Measurements from ENCODE around the gene PUS1. TPM values are rescaled to one million over a fixed set of nuclear protein-coding genes. Genes with fewer than 3 reads are reported as not detected.
"Not testable (repeated sequence)": the region's sequence is repeated elsewhere in the genome, so short reads cannot be mapped to it uniquely, and the experiment has no call there.

PUS1 gene
- polyA plus RNA-seq, 3 donors = 19.1 to 25.1 (median 22.1) TPM

DNA sequence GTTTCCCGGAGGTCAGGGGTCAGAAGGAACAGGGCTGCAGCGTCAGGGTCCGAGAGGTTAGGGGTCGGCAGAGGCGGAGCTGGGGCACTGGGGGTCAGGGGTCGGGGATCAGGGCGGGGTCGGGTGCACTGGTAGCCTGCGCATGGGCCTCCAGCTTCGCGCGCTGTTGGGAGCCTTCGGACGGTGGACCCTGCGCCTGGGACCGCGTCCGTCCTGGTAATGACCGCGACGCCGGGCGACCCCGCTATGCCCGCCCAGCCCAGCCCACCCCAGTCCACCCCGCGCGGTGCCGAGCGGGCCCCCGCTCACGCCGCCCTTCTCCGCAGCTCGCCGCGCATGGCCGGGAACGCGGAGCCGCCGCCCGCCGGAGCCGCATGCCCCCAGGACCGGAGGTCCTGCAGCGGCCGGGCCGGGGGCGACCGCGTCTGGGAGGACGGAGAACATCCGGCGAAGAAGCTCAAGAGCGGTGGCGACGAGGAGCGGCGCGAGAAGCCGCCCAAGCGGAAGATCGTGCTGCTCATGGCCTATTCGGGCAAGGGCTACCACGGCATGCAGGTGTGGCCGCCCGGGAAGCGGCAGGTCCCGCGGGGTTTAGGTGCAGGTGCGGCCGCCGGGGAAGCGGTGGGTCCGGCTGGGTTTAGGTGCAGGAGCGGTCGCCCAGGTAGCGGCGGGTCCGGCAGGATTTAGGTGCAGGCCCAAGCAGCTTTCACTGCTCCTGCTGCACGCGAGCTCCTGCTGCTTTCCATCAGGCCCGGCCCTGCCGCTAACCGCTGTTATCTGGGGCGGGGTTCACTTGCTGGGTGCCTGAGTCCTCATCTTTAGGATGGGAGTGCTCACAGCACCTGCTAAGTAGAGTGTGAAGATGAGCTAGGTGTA is 743 bp downstream of the PUS1 start:
- no peak for DNase-seq

DNA sequence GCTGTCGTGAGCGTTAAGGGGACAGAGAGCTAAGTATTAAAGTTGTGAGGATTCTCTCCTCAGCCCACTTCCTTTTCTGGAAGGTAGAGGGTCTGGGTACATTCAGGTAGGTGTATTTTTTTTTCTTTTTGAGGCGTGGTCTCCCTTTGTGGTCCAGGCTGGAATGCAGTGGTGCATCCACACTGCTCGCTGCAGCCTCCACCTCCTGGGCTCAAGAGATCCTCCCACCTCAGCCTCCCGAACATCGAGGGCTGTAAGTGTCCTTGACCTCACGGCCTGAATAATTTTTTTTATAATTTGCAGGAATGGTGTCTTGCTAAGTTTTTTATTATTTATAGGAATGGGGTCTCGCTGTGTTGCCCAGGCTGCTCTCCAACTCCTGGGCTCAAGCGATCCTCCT is 1.4 kb downstream of the PUS1 start:
- DNase-seq = no peak

DNA sequence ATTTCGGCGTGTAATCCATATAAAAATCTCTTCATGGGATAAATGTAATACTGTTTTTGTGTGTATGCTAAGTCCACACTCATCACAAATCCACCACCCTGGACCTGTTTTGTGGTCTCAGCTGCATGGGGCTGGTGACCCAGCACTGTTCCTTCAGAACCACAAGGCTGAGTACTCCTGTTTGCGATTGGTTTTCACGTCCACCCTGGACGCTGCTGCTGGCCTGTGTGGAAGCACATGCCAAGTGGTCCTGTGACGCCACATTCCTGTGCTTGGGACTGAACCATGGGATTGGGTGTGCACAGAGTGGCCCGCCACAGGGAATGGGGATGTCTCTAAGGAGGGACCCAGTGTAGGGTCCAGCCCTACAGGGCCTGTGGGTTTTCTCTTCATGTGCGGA is 4.3 kb downstream of the PUS1 start:
- no peak for DNase-seq

DNA sequence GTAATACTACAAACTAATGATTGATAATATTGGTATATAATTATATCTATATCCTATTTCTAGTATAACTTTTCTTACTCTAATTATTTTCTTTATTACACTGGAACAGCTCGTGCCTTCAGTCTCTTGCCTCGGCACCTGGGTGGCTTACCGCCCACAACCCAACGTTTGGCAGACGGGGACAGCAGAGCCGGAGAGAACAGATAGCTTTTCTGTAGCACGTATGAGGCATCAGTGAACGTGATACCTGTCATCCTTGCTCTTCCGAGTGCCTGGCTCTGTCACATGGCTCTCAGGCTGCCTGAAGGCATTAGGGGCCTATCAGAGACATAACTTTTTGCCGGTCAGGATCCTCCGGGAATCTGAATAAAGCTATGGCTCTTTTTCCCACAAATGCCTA is 5.5 kb downstream of the PUS1 start:
- no peak for DNase-seq

DNA sequence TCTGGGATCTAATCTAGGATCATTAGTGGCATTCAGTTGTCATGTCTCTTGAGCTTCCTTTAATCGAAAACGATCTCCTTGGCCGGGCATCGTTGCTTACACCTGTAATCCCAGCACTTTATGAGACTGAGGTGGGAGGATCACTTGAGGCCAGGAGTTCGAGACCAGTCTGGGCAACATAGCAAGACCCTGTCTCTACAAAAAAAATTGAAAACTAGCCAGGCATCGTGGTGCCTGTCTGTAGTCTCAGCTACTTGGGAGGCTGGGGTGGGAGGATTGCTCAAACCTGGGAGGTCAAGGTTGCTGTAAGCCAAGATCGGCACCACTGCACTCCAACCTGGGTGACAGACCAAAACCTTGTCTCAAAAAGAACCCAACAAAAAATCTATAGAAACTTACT is 9.0 kb downstream of the PUS1 start:
- DNase-seq = no peak

DNA sequence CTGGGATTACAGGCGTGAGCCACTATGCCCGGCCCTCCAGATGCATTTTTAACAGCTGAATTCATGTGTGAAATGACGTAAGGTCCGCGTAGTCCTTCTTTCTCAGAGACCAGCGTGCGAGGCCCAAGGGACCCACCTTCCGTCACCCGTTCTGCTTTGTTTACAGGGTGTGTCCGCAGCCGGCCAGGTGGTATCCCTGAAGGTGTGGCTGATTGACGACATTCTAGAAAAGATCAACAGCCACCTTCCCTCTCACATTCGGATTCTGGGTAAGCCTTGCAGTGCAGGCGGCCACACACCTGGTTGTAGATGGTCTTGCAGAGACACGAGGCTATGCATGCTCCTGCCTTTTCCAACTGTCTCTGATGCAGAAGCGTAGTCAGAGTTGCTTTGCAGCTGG is 9.9 kb downstream of the PUS1 start:
- no peak for DNase-seq

DNA sequence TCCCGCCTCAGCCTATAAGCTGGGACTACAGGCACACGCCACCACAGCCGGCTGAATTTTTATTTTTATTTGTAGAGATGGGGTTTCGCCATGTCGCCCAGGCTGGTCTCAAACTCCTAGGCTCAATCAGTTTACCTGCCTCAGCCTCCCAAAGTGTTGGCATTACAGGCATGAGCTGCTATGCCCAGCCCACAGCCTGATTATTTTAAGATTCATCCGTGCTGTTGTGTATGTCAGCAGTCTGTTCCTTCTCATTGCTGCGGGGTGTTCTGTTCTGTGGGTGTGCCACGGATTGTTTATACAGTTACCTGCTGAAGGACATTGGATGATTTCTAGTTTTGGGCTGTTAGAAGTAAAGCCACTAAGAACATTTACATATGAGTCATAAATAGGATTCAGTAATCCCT is 11.1 kb downstream of the PUS1 start:
- DNase-seq = no peak

DNA sequence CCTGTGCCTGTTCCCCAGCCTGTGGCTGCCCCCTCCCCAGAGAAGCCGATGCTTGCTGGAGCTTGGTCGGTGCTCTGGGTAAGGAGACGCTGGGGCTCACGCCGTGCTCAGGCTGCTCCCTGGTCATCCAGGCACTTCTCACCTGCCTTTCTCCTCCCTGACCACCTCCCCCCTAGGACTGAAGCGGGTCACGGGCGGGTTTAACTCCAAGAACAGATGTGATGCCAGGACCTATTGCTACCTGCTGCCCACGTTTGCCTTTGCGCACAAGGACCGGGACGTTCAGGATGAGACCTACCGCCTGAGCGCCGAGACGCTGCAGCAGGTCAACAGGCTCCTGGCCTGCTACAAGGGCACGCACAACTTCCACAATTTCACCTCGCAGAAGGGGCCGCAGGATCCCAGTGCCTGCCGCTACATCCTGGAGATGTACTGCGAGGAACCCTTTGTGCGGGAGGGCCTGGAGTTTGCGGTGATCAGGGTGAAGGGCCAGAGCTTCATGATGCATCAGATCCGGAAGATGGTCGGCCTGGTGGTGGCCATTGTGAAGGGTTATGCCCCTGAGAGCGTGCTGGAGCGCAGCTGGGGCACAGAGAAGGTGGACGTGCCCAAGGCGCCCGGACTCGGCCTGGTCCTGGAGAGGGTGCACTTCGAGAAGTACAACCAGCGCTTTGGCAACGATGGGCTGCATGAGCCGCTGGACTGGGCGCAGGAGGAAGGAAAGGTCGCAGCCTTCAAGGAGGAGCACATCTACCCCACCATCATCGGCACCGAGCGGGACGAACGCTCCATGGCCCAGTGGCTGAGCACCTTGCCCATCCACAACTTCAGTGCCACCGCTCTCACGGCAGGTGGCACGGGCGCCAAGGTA is 12.3 kb downstream of the PUS1 start:
- DNase-seq = no peak

DNA sequence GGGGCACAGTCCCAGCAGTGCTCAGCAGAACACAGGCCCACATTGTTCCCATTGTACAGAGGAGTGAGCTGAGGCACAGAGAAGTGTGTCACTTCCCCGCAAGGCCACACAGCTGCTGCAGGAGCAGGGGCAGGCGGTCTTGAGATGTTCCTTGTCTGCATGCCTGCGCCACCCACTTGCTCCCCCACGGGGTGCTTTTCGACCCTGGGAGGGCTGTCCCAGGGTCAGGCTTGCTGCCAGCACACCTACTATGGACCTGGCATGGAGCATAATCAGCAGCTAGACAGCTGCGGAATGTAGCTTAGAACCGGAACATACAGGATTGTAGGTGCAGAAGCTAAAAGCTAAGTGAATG is 12.9 kb downstream of the PUS1 start:
- no peak for DNase-seq

DNA sequence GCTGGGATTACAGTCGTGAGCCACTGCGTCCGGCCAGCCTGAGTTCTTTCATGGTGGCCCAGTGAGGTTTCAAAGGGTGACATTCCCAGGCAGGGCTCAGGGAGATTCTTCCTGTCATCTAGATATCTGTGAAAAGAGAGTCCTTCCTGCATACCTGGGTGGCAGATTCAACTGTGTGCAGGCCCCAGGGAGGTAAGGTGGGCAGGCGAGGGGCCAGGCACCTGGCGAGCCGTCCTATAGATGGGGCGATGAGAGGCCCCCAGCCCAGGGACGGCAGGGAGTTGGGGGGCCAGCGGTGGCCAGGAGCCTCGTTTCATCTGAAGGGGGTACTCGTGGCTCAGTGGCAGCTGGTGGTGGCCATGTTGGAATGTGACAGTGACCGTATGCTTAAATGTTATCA is 13.6 kb downstream of the PUS1 start:
- no peak for DNase-seq

DNA sequence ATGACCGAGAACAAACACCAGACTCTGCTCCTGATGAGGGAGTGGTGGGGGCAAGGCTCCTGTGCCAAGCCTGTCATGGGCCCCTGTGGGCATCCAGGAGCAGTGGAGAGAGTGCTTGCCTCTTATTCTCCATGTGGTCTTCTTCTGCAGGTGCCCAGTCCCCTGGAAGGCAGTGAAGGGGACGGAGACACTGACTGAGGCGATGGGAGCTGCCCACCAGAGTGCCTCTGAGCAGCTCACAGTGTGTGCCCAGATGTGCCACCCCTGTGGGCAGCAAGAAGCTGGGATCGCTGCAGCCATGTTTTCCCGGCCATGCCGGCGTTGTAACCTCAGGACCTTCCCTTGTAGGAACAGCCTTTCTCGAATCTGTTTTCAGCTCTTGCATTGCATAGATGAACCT is 14.3 kb downstream of the PUS1 start:
- no peak for DNase-seq

DNA sequence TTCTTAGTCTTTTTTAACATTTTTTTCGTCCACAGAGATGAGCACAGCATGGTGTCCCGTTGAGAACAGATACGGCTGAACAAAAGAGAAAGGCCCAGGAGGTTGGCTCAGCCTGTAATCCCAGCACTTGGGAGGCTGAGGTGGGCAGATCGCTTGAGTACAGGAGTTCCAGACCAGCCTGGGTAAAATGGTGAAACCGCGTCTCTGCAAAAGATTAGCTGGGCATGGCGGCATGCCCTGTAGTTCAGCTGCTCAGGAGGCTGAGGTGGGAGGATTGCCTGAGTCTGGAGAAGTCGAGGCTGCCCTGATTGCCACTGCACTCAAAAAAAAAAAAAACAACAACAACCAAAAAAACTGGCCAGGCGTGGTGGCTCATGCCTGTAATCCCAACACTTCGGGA is 14.8 kb downstream of the PUS1 start:
- DNase-seq = no peak

DNA sequence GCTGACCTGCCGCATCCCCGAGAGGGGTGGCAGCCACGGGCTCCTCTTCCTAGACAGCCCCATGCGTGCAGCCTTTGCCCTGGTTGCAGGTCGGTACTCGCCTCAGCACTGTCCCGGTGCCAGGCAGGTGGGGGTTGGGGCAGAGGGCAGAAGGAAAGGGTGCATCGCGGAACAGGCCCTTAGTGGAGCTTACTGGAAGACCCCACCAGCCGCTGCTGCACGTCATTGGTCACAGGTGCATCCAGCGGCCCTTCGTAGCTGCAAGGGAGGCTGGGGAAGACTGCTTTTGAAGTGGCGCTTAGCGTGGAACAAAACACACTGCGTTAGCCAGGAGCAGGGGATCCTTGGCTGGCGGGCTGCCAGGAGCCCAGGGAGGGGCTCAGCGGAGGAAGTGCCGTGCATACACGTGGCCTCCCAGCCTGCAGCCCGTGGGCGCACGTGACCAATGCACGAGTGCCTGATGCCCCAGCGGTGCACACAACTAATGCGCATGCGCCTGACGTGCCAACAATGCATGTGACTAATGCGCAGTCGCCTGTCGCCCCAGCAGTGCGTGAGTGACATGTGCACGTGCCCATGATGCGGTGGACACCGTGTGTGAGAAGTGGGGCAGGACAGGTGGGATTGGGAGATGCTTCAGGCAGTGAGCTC is 15.7 kb downstream of the PUS1 start:
- no peak for DNase-seq

DNA sequence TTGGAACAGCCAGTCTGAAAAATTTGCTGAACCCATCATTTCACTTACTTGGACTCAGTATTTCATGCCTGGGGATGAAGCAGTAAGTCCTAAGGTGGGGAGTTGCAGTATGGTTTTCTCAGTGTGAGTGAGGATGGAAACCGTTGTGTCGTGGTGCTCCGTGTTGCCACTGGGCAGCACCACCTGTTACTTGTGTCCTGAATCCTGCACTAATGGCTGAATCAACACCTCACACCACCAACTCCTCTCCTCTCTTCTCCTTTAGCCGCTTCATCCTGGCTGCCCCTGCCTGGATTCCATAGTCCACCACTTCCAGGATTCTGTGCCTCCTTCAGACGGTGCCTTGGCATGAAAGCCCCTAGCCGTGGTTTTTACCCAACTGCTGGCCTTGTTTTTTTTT is 17.7 kb downstream of the PUS1 start:
- DNase-seq = no peak

DNA sequence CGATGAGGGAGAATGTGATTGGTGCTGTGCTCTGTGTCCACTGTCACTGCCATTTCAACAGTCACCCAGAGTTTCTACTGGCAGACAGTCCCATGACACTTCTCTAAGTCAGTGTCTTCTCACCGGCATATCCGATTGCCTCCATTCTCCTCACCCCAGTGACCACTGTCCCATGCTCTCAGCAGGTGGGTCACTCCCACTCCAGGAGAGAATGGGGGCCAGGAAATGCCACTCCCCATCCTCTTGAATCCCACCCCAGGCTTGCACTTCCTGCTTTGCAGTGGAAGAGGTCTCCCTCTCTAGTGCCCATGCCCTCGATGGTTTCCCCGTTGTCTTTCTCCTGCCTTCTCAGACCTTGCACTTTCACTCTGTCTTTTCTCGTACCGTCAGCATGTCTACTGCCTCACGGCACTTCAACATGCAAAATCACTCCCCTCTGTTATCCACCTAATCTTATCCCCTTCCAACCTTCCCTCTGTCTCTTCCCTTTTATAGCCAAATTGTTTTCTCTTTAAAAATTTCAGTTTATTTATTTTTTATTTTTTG is 18.5 kb downstream of the PUS1 start:
- DNase-seq = no peak

DNA sequence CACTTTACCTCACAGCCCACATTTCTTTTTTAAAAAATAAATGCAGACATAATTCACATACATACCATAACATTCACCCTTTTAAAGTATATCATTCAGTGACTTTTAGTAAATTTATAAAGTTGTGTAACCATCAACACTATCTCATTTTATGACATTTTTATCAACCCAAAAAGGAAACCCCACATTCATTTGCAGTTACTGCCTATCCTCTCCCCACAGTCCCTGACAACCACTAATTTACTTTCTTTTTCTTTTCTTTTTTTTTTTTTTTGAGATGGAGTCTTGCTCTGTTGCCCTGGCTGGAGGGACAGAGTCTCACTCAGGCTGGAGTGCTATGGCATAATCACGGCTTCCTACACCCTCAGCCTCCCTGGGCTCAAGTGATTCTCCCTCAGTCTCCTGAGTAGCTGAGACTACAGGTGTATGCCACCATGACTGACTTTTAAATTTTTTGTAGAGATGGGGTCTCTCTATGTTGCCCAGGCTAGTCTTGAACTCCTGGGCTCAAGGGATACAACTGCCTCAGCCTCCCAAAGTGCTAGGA is 19.2 kb downstream of the PUS1 start:
- DNase-seq = no peak

DNA sequence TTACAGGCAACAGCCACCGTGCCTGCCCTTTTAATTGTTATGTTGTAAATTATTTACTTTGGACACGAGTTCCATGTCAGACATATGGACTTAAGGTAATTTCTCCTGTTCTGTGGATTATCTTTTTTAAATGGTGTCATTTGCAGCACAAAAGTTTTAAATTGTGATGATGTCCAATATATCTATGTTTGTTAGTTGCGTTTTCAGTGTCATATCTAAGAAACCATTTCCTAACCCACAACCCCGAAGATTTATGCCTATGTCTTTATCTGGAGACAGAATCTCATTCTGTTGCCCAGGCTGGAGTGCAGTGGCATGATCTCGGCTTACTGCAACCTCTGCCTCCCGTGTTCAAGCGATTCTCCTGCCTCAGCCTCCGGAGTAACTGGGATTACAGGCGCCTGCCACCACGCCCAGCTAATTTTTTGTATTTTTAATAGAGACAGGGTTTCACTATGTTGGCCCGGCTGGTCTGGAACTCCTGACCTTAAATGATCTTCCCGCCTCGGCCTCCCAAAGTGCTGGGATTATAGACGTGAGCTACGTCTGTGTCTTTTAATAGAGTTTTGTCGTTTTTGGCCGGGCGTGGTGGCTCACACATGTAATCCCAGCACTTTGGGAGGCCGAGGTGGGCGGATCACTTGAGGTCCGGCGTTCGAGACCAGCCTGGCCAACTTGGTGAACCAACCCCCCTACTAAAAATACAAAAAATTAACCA is 19.8 kb downstream of the PUS1 start:
- DNase-seq = not testable (repeated sequence)

DNA sequence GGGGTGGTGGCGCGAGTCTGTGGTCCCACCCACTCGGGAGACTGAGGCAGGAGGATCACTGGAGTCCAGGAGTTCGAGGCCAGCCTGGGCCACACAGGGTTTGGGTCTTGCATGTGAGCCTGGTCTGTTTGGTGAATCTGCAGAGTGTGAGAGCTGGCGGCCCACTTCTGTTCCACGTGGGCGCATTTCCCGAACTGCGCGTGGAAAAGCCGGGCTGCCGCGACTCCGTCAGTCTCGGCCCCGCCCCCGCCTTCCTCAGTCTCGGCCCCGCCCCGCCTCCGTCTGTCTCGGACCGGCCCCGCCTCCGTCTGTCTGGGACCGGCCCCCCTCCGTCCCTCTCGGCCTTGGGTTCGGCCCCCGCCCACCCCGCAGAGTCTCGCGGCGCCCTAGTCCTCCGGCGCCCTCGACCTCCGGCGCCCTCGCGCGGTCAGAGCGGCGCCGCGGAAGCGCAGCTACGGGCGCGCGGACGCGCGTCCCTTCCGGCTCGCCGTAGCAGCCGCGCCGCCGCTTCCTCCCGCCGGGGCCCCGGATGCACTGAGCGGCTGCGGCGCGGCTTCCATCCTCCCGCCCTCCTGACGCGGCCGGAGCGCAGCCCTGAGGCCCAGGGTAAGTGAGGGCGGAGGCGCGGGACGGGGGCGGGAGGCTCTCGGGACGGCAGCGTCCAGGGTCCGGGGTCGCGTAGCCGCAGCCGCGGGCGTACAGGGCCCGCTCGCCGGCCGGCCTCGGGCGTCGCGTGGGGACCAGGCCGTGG is 20.5 kb downstream of the PUS1 start, which contains the start of gene EP400:
Gene EP400, plus strand, starts transcription at position 512 of the 751 bp plus-strand sequence. CDS start 10,678 bp downstream, outside the sequence.
- peak; percentile 93 for DNase-seq

DNA sequence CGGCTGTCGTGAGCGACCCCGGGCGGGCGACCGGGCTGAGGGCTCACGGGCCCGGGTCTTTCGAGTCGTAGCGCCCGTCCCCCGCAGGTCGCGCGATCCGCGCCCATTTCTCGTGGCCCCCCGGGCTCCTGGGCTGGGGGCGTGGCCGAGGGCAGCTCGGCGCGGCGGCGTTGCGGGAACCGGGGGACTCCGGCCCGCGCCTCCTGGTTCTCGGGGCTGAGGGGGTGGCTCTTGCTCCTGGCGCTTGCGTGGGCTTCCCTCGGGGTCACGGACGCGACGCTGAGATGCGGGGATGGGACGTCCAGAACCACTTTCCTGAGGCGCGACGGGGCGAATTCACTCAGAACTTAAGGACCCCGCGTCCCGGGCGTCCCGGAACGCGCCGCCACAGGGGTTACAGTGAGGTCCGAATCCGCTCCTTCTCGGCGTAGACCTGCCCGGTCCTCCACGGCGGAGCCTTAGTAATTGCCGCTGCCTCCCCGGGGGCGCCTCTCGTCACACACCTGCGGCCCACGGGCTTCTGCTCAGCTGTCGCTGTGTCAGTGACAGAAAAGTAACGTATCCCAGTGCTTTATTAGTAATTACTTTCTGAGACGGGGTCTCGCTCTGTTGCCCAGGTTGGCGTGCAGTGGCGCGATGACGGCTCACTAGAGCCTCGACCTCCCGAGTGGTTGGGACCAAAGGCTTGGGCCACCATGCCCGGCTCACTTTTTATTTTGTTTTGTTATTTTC is 21.3 kb downstream of the PUS1 start:
- DNase-seq = no peak

DNA sequence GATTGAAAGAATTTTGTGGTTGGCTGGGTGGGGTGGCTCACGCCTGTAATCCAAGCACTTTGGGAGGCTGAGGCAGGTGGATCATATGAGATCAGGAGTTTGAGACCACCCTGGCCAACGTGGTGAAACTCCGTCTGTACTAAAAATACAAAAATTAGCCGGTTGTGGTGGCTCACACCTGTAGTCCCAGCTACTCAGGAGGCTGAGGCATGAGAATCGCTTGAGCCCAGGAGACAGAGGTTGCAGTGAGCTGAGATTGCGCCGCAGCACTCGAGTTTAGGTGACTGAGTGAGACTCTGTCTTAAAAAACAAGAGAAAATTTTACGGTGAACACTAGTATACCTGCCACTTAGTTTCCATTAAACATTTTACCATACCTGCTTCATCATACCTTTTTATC is 24.7 kb downstream of the PUS1 start:
- not testable (repeated sequence) for DNase-seq

Measured in renal pelvis (tissue), 4 donors.